CD4-positive, alpha-beta T cell (primary cell): ENCODE data around the gene DIAPH2. TPM values are rescaled to one million over a fixed set of nuclear protein-coding genes. Genes with fewer than 3 reads are reported as not detected.

Source experiments
- ATAC-seq: fragments of 200-7000 bp; cut with Tn5 transposase; one replicate; pipeline ENCODE4 v1.10.0; 2022; ENCODE audit warnings: mild to moderate bottlenecking; ENCODE audit not compliant: poor library complexity
- CTCF ChIA-PET: fragments of 350-600 bp; sonication (Branson Sonifier 250); formaldehyde crosslinking; loops from one replicate; lab custom pipeline; 2021; ENCODE audit warnings: antibody characterized with exemption, inconsistent platforms; lab: Charles Lee
- POLR2A ChIA-PET: fragments of 350-600 bp; sonication (Branson Sonifier 250); formaldehyde crosslinking; loops from one replicate; lab custom pipeline; 2021; ENCODE audit warnings: antibody characterized with exemption, inconsistent platforms; lab: Charles Lee
- DNase-seq, 14 experiments: peaks; one replicate each; pipeline ENCODE4 v3.0.0-alpha.2; 2013 to 2020; ENCODE audit warnings: mixed read lengths in 2 of 14
- H3K27ac ChIP-seq, 2 donors: one replicate each; pipeline versions ENCODE4 v1.5.1 to v1.7.0; 2013; ENCODE audit warnings: low read length in 2 of 2, low read depth in 1 of 2, mild to moderate bottlenecking in 1 of 2
- H3K27me3 ChIP-seq, 2 experiments: 1 replicate in 1 of 2; 2 replicates in 1 of 2; pipeline versions ENCODE4 v1.6.1 to v1.7.0; 2013; ENCODE audit warnings: low read length in 2 of 2, control low read depth in 1 of 2, mild to moderate bottlenecking in 1 of 2, moderate library complexity in 1 of 2; ENCODE audit not compliant: insufficient read depth in 2 of 2, control insufficient read depth in 1 of 2
- H3K36me3 ChIP-seq: one replicate; pipeline ENCODE4 v1.6.1; 2013; ENCODE audit warnings: low read length, control low read depth; ENCODE audit not compliant: insufficient read depth
- H3K4me1 ChIP-seq: one replicate; pipeline ENCODE4 v1.6.1; 2013; ENCODE audit warnings: low read length, control low read depth; ENCODE audit not compliant: insufficient read depth
- H3K4me3 ChIP-seq: one replicate; pipeline ENCODE4 v1.5.1; 2013; ENCODE audit warnings: mild to moderate bottlenecking, low read length, moderate library complexity
- H3K9me3 ChIP-seq, 2 experiments: 1 replicate in 1 of 2; 2 replicates in 1 of 2; pipeline versions ENCODE4 v1.6.1 to v1.7.0; 2013; ENCODE audit warnings: low read length in 2 of 2, mild to moderate bottlenecking in 2 of 2, control low read depth in 1 of 2, moderate library complexity in 1 of 2; ENCODE audit not compliant: control insufficient read depth in 1 of 2, insufficient read depth in 1 of 2
- H3K27ac Mint-ChIP-seq: one replicate; pipeline ENCODE4 v1.8.0; 2020; ENCODE audit warnings: mixed read lengths
- H3K27me3 Mint-ChIP-seq: one replicate; pipeline ENCODE4 v1.8.0; 2021; ENCODE audit warnings: mixed read lengths
- H3K36me3 Mint-ChIP-seq: one replicate; pipeline ENCODE4 v1.8.0; 2021; ENCODE audit warnings: low read depth, mixed read lengths
- H3K4me1 Mint-ChIP-seq: one replicate; pipeline ENCODE4 v1.8.0; 2021; ENCODE audit warnings: low read depth, mixed read lengths
- H3K4me3 Mint-ChIP-seq: one replicate; pipeline ENCODE4 v1.8.0; 2020; ENCODE audit warnings: mild to moderate bottlenecking, mixed read lengths
- H3K9me3 Mint-ChIP-seq: one replicate; pipeline ENCODE4 v1.8.0; 2020; ENCODE audit warnings: mixed read lengths
- intact Hi-C, 2 experiments: fragments of 100-400 bp; cut with DNase I in 1 of 2; cut with micrococcal nuclease in 1 of 2; formaldehyde crosslinking; loops; one replicate each; pipeline versions ENCODE4 v1.15.1 to v1.9.0; 2023 to 2025; cut with DNase I, micrococcal nuclease
- total RNA-seq, 174 experiments: library from RNA in 2 of 174; stranded (reverse) in 2 of 174; gene quantifications; one replicate each; pipeline ENCODE4 v1.2.3 and lab custom pipeline; 2021 to 2026
- TF ChIP-seq, protein P1 (sequence below): fragments of 200-600 bp; IDR thresholded peaks from one replicate; pipeline ENCODE4 v1.8.0; 2022; ENCODE audit warnings: antibody characterized with exemption, mild to moderate bottlenecking

Gene DIAPH2
- total RNA-seq, 2 experiments from 2014 or later: 11.4 to 11.7 TPM

DNA sequence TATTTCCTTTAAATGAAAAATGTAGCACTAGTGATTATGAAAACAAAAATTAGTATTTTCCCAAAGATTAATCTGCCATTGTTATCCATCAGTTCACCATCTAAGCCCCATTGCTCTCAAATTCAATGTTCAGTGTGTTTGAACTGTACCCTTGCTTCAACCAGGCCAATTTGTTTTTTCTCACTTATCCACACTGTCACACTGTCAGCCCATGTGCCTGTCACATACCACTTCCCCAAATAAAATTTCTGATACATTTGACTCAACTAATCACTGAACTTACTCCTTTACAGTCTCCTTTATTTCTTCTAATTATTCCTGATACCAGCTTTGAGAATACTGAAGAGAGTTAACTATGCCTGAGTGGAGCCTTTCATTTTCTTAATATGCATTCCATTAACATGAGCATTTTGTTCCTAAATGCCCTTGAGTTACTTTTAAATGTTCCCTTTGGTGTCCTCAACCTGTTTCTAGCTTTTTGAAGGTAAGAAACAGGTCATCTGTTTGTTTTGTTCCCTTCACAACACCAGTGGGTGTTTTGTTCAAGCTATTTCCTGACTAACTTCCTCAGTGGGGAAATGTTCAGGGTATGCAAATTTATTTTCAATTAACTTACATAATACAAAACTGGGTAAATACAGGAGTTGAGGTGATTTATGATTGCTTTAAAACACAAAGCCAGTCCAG lies 316.2 kb downstream of the DIAPH2 start:
- peaks cover 4% of the 10 kb centered on the region for H3K4me1 Mint-ChIP-seq
- intact Hi-C loops: no loop called here
- H3K4me3 Mint-ChIP-seq: no peak overlapping the region
- Histone ChIP-seq H3K36me3 (no peaks in the 10 kb centered on the region), H3K4me3 (no peak overlapping the region), H3K27ac (no peak overlapping the region), H3K27me3 (no peaks in the 10 kb centered on the region), H3K9me3 (no peaks in the 10 kb centered on the region), H3K4me1 (no peaks in the 10 kb centered on the region)
- ATAC-seq: no peak
- no peak overlapping the region for H3K27ac Mint-ChIP-seq
- no peak for DNase-seq
- no peaks in the 10 kb centered on the region for H3K27me3 Mint-ChIP-seq
- no peaks in the 10 kb centered on the region for H3K9me3 Mint-ChIP-seq
- H3K36me3 Mint-ChIP-seq: no peaks in the 10 kb centered on the region
- CTCF ChIA-PET: no interaction called here
- TF ChIP-seq, protein P1, sequence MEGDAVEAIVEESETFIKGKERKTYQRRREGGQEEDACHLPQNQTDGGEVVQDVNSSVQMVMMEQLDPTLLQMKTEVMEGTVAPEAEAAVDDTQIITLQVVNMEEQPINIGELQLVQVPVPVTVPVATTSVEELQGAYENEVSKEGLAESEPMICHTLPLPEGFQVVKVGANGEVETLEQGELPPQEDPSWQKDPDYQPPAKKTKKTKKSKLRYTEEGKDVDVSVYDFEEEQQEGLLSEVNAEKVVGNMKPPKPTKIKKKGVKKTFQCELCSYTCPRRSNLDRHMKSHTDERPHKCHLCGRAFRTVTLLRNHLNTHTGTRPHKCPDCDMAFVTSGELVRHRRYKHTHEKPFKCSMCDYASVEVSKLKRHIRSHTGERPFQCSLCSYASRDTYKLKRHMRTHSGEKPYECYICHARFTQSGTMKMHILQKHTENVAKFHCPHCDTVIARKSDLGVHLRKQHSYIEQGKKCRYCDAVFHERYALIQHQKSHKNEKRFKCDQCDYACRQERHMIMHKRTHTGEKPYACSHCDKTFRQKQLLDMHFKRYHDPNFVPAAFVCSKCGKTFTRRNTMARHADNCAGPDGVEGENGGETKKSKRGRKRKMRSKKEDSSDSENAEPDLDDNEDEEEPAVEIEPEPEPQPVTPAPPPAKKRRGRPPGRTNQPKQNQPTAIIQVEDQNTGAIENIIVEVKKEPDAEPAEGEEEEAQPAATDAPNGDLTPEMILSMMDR: no peak
- POLR2A ChIA-PET: no interaction called here

DNA sequence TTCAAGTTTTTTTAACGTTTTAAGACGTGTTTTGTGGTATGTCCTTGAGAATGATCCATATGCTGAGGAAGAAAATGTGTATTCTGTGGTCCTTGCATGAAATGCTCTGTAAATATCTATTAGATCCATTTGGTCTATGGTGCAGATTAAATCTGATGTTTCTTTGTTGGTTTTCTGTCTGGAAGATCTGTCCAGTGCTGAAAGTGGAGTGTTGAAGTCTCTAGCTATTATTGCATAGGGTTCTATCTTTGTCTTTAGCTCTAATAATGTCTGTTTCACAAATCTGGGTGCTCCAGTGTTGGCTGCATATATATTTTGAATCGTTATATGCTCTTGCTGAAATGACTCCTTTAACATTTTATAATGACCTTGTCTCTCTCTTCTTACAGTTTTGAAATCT lies 321.5 kb downstream of the DIAPH2 start:
- Histone ChIP-seq H3K4me1 (no peaks in the 10 kb centered on the region), H3K27ac (no peak overlapping the region), H3K36me3 (no peaks in the 10 kb centered on the region), H3K27me3 (no peaks in the 10 kb centered on the region), H3K9me3 (no peaks in the 10 kb centered on the region), H3K4me3 (no peak overlapping the region)
- intact Hi-C loops: no loop called here
- H3K9me3 Mint-ChIP-seq: no peaks in the 10 kb centered on the region
- ATAC-seq: no peak
- TF ChIP-seq, protein P1: no peak
- no peaks in the 10 kb centered on the region for H3K27me3 Mint-ChIP-seq
- H3K4me3 Mint-ChIP-seq: no peak overlapping the region
- no peak overlapping the region for H3K27ac Mint-ChIP-seq
- no peaks in the 10 kb centered on the region for H3K4me1 Mint-ChIP-seq
- H3K36me3 Mint-ChIP-seq: no peaks in the 10 kb centered on the region
- no peak for DNase-seq
- CTCF ChIA-PET: no interaction called here
- POLR2A ChIA-PET: no interaction called here

DNA sequence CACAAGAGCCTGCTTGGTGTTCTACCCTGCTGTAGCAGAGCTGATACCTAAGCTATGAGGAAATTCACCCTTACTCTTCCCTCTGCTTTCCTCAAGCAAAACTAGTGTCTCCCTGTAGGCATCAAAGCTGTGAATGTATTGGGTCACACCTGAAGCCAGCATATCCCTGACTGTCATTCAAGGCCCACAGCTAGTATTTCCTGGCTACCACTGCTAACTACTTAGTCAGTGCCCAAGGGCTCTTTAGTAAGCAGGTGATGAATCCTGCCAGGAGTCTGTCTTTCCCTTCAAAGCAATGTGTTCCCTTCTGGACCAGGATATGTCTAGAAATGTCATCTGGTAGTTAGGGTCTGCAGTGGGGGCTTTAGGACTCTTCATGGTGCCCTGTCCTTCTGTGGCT lies 324.7 kb downstream of the DIAPH2 start:
- no peaks in the 10 kb centered on the region for H3K4me1 Mint-ChIP-seq
- ATAC-seq (no peak), DNase-seq (no peak)
- Histone ChIP-seq H3K27ac (no peak overlapping the region), H3K4me3 (no peak overlapping the region), H3K4me1 (no peaks in the 10 kb centered on the region), H3K27me3 (no peaks in the 10 kb centered on the region), H3K9me3 (no peaks in the 10 kb centered on the region), H3K36me3 (no peaks in the 10 kb centered on the region)
- no peaks in the 10 kb centered on the region for H3K36me3 Mint-ChIP-seq
- intact Hi-C loops: no loop called here
- no peak overlapping the region for H3K27ac Mint-ChIP-seq
- ChIA-PET CTCF (no interaction called here), POLR2A (no interaction called here)
- no peaks in the 10 kb centered on the region for H3K27me3 Mint-ChIP-seq
- no peaks in the 10 kb centered on the region for H3K9me3 Mint-ChIP-seq
- TF ChIP-seq, protein P1: no peak
- no peak overlapping the region for H3K4me3 Mint-ChIP-seq
